IPS-18a (cell line): ENCODE data around the gene RAB36.

Experiments
- H3K27ac ChIP-seq: one replicate; pipeline ENCODE4 v1.5.1; 2013; ENCODE audit warnings: low read length
- H3K27me3 ChIP-seq: one replicate; pipeline ENCODE4 v1.6.1; 2013; ENCODE audit warnings: mild to moderate bottlenecking, low read length; ENCODE audit not compliant: control insufficient read depth, insufficient read depth
- H3K36me3 ChIP-seq: one replicate; pipeline ENCODE4 v1.6.1; 2013; ENCODE audit warnings: low read depth, low read length; ENCODE audit not compliant: control insufficient read depth
- H3K4me1 ChIP-seq: one replicate; pipeline ENCODE4 v1.6.1; 2013; ENCODE audit warnings: low read depth, low read length; ENCODE audit not compliant: control insufficient read depth
- H3K4me3 ChIP-seq: one replicate; pipeline ENCODE4 v1.5.1; 2013; ENCODE audit warnings: low read length
- H3K9ac ChIP-seq: one replicate; pipeline ENCODE4 v1.6.1; 2013; ENCODE audit warnings: mild to moderate bottlenecking, low read length, moderate library complexity
- H3K9me3 ChIP-seq: one replicate; pipeline ENCODE4 v1.6.1; 2013; ENCODE audit warnings: low read depth, low read length; ENCODE audit not compliant: control insufficient read depth

The RAB36 gene

GRCh38 chr22:23117891-23118646 is 27.2 kb upstream of the RAB36 start:
- Histone ChIP-seq H3K9ac (no peak overlapping the region), H3K4me1 (peaks cover 10% of the 10 kb centered on the region)

GRCh38 chr22:23118647-23119493 is 26.4 kb upstream of the RAB36 start:
- no peaks in the 10 kb centered on the region for H3K9me3 ChIP-seq
- H3K4me3 ChIP-seq, result no peak overlapping the region
- H3K4me1 ChIP-seq, result peaks cover 10% of the 10 kb centered on the region
- H3K36me3 ChIP-seq, result no peaks in the 10 kb centered on the region
- no peak overlapping the region for H3K9ac ChIP-seq
- no peak overlapping the region for H3K27ac ChIP-seq
- H3K27me3 ChIP-seq, result no peaks in the 10 kb centered on the region

More at GRCh38 chr22:23117891-23118646, 27.2 kb upstream of the RAB36 start:
- H3K27ac ChIP-seq, result no peak overlapping the region
- H3K9me3 ChIP-seq, result no peaks in the 10 kb centered on the region
- no peak overlapping the region for H3K4me3 ChIP-seq
- H3K27me3 ChIP-seq, result no peaks in the 10 kb centered on the region
- H3K36me3 ChIP-seq, result no peaks in the 10 kb centered on the region

DNA sequence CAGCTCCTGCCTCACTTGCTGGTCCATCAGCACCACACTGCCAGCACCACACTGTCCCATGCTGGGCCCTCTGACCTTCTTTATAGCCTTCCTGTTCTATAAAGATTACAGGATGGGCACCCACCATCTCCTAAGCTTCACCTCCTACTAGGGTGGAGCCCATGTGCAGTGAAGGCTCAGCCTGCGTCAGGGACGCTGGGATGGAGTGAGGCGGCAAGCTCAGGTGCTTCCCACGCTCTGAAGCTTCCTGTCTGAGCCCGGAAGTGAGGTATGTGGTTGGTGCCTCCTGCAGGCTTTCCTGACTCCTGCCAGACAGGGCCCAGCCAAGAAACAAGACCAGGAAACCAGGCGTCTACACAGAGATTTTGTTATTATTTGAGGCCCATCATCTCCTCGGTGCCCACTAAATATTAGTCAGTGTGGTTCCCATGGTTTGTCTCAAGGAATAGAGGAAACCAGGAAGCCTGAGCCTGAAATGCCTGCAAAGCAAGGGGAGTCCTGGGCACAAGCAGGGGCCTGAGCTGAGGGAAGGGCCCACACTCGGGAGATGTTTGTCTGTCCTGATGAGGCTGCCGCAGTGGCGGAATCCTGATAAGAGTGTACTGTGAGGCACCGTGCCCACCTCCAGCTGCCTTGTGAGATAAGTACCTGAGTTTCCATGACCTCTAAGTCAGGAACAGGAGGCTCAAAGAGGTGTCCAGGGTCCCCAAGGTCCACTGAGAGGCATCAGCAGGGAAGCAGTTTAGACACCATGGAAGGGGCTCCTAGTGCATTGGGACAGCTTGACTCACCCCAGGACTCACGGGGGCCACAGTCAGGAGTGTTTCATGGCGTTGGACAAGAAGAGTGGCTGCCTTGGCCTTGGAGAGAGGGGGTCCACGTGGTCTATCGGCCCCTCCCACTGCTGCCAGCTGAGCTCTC is 25.5 kb upstream of the RAB36 start:
- H3K36me3 ChIP-seq, result no peaks in the 10 kb centered on the region
- no peaks in the 10 kb centered on the region for H3K9me3 ChIP-seq
- H3K9ac ChIP-seq, result no peak overlapping the region
- H3K27me3 ChIP-seq, result no peaks in the 10 kb centered on the region
- no peak overlapping the region for H3K4me3 ChIP-seq
- H3K27ac ChIP-seq, result no peak overlapping the region
- H3K4me1 ChIP-seq, result peaks cover 10% of the 10 kb centered on the region

DNA sequence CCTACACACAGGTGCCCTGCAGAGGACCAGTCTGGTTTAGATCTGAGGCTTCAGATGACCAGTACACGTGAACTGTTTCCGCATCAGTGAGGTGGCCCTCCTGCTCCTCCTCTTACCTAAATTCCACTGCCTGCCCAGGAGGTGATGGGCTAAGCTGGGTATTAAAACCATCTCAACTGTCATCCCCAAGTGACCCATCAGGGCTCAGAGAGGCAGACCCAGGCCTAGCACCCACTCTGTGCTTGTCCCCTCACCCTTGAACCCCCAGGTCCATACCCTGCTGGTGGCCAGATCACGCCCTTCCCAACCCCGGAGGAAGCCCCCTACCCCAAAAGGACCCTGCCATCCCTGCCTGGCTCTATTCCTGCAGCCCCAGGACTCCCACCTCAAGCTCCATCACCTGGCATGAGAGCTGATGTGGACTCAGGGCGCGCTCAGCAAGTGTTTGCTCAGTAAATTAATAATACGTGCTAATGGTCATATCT is 24.8 kb upstream of the RAB36 start:
- Histone ChIP-seq H3K9me3 (no peaks in the 10 kb centered on the region), H3K9ac (no peak overlapping the region), H3K4me3 (no peak overlapping the region), H3K36me3 (no peaks in the 10 kb centered on the region), H3K4me1 (peaks cover 10% of the 10 kb centered on the region), H3K27ac (no peak overlapping the region), H3K27me3 (no peaks in the 10 kb centered on the region)

GRCh38 chr22:23121000-23121421 is 24.3 kb upstream of the RAB36 start:
- H3K4me1 ChIP-seq, result peaks cover 9% of the 10 kb centered on the region
- H3K27ac ChIP-seq, result no peak overlapping the region
- H3K9me3 ChIP-seq, result no peaks in the 10 kb centered on the region
- H3K9ac ChIP-seq, result no peak overlapping the region
- H3K27me3 ChIP-seq, result no peaks in the 10 kb centered on the region
- H3K4me3 ChIP-seq, result no peak overlapping the region
- H3K36me3 ChIP-seq, result no peaks in the 10 kb centered on the region

DNA sequence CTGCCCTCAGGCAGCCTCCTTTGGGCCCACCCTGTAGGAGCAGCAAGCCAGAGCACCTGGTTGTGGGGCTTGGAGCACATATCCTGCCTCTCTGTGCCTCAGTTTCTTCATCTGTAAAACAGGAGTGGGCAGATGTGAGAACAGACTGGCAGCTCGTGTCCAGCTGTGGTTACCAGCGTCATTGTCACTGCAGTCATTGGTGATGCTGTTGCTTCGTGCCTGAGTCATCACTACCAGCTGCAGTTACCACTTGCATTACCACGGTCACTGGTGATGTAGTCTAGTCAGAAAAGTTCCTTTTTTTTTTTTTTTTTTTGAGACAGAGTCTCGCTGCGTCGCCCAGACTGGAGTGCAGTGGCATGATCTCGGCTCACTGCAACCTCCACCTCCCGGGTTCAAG is 23.9 kb upstream of the RAB36 start:
- Histone ChIP-seq H3K9ac (no peak overlapping the region), H3K4me1 (peaks cover 5% of the 10 kb centered on the region), H3K27ac (no peak overlapping the region), H3K36me3 (no peaks in the 10 kb centered on the region), H3K4me3 (no peak overlapping the region), H3K9me3 (no peaks in the 10 kb centered on the region), H3K27me3 (no peaks in the 10 kb centered on the region)

- Histone ChIP-seq H3K27me3 (no peaks in the 10 kb centered on the region), H3K9ac (no peak overlapping the region), H3K36me3 (no peaks in the 10 kb centered on the region), H3K9me3 (no peaks in the 10 kb centered on the region), H3K4me1 (no peaks in the 10 kb centered on the region), H3K27ac (no peak overlapping the region), H3K4me3 (no peak overlapping the region)
Observed at GRCh38 chr22:23122216-23122957, 22.9 kb upstream of the RAB36 start.

- no peak overlapping the region for H3K9ac ChIP-seq
- no peaks in the 10 kb centered on the region for H3K27me3 ChIP-seq
- no peak overlapping the region for H3K27ac ChIP-seq
- H3K9me3 ChIP-seq, result no peaks in the 10 kb centered on the region
- no peaks in the 10 kb centered on the region for H3K36me3 ChIP-seq
- H3K4me1 ChIP-seq, result no peaks in the 10 kb centered on the region
- no peak overlapping the region for H3K4me3 ChIP-seq
Observed at GRCh38 chr22:23122992-23123803, 22.1 kb upstream of the RAB36 start.

DNA sequence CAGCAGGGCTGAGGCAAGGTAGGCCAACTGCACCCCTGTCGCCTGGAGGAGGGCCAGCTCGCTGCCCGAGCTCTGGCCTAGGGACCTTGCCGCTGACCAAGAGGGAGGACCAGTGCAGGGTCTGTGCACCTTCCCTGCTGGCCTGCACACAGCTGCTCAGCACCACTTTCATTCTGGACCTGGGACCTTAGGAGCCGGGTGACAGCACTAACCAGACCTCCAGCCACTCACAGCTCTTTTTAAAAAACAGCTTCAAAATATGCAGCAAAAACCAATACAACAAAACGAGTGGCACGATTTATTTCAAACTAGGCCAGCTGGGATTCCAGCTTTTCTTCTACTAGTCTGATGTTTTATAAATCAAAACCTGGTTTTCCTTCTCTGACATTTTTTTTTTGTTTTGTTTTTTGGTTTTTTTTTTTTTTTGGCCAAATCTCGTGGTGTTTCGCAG is 21.4 kb upstream of the RAB36 start:
- Histone ChIP-seq H3K27me3 (no peaks in the 10 kb centered on the region), H3K4me1 (no peaks in the 10 kb centered on the region), H3K27ac (no peak overlapping the region), H3K9ac (no peak overlapping the region), H3K9me3 (no peaks in the 10 kb centered on the region), H3K36me3 (no peaks in the 10 kb centered on the region), H3K4me3 (no peak overlapping the region)
